SU-DHL-6 (cell line): ENCODE results near the gene SHROOM2.

Experiments used
- EZH2phosphoT487 ChIP-seq: fragments of 200-600 bp; sonication (generic), shearing (Covaris generic); conservative IDR thresholded peaks from 2 replicates; pipeline ENCODE4 v1.6.1; 2018; ENCODE audit warnings: mild to moderate bottlenecking, antibody characterized with exemption, low read length, moderate library complexity, mixed read lengths
- TF ChIP-seq, protein P1 (sequence below): fragments of 200-600 bp; sonication (generic); IDR thresholded peaks from one replicate; pipeline ENCODE4 v1.5.1; 2017; ENCODE audit warnings: antibody characterized with exemption, mild to moderate bottlenecking, low read length, moderate library complexity; ENCODE audit not compliant: insufficient read depth, poor library complexity, severe bottlenecking

DNA sequence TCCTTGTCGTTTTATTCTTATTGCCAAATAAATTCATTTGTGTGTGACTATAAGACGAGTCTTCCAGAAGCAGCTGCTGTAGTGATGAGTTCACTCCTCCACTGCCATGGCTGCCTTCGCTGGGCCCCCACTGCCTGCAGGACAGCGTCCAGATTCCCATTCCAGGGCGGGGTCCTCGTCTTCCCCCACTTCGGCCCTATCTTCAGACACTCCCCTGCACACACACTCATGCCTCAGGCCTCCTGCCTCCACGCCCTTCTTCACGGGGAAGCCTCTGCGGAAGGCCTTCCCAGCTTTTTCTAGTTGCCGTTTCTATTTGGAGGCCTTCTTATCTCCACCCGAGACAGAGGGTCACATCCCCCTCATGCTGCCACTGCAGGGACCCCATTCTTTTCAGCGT, 80.4 kb downstream of the SHROOM2 start:
- TF ChIP-seq, protein P1, sequence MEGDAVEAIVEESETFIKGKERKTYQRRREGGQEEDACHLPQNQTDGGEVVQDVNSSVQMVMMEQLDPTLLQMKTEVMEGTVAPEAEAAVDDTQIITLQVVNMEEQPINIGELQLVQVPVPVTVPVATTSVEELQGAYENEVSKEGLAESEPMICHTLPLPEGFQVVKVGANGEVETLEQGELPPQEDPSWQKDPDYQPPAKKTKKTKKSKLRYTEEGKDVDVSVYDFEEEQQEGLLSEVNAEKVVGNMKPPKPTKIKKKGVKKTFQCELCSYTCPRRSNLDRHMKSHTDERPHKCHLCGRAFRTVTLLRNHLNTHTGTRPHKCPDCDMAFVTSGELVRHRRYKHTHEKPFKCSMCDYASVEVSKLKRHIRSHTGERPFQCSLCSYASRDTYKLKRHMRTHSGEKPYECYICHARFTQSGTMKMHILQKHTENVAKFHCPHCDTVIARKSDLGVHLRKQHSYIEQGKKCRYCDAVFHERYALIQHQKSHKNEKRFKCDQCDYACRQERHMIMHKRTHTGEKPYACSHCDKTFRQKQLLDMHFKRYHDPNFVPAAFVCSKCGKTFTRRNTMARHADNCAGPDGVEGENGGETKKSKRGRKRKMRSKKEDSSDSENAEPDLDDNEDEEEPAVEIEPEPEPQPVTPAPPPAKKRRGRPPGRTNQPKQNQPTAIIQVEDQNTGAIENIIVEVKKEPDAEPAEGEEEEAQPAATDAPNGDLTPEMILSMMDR, result no peak
- no peak for TF ChIP-seq EZH2phosphoT487
